Urinary bladder (tissue), 4 donors: ENCODE data around the gene RNF103. TPM values are rescaled to one million over a fixed set of nuclear protein-coding genes. Genes with fewer than 3 reads are reported as not detected.
"Not testable (repeated sequence)": the region's sequence is repeated elsewhere in the genome, so short reads cannot be mapped to it uniquely, and the experiment has no call there.

ENCODE experiments used
- DNase-seq: peaks from one replicate; pipeline ENCODE4 v3.0.0-alpha.2; 2015; ENCODE audit errors: extremely low spot score
- H3K27ac ChIP-seq: one replicate; pipeline ENCODE4 v1.5.1; 2013; ENCODE audit warnings: low read depth, mild to moderate bottlenecking, moderate library complexity
- H3K36me3 ChIP-seq: one replicate; pipeline ENCODE4 v1.6.1; 2013; ENCODE audit warnings: mild to moderate bottlenecking, moderate library complexity; ENCODE audit not compliant: insufficient read depth
- H3K4me1 ChIP-seq: one replicate; pipeline ENCODE4 v1.6.1; 2013; ENCODE audit warnings: mild to moderate bottlenecking, moderate library complexity; ENCODE audit not compliant: insufficient read depth
- H3K4me3 ChIP-seq: one replicate; pipeline ENCODE4 v1.5.1; 2013; ENCODE audit warnings: low read depth, low read length
- WGBS: extraction: QIAGEN DNeasy Blood & Tissue Kit; methylation state at CpG from one replicate; pipeline ENCODE4 v1.1.7; 2013; 5-methylcytosine and 5-hydroxymethylcytosine counted together
- polyA plus RNA-seq: library from polyadenylated mRNA; stranded (reverse); fragments of 200-250 nt; gene quantifications from one replicate; pipeline ENCODE4 v1.2.3, GENCODE V29; 2013
- total RNA-seq: library from RNA; depleted of rRNA; stranded (reverse); fragments of >200 nt; gene quantifications from one replicate; pipeline ENCODE4 v1.2.3, GENCODE V29; 2014
- donor health status: healthy with polysubstance abuse.
- donor health status: healthy.

The RNF103 gene, protein sequence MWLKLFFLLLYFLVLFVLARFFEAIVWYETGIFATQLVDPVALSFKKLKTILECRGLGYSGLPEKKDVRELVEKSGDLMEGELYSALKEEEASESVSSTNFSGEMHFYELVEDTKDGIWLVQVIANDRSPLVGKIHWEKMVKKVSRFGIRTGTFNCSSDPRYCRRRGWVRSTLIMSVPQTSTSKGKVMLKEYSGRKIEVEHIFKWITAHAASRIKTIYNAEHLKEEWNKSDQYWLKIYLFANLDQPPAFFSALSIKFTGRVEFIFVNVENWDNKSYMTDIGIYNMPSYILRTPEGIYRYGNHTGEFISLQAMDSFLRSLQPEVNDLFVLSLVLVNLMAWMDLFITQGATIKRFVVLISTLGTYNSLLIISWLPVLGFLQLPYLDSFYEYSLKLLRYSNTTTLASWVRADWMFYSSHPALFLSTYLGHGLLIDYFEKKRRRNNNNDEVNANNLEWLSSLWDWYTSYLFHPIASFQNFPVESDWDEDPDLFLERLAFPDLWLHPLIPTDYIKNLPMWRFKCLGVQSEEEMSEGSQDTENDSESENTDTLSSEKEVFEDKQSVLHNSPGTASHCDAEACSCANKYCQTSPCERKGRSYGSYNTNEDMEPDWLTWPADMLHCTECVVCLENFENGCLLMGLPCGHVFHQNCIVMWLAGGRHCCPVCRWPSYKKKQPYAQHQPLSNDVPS
- total RNA-seq: 40.5 TPM
- 24.1 TPM for polyA plus RNA-seq

DNA sequence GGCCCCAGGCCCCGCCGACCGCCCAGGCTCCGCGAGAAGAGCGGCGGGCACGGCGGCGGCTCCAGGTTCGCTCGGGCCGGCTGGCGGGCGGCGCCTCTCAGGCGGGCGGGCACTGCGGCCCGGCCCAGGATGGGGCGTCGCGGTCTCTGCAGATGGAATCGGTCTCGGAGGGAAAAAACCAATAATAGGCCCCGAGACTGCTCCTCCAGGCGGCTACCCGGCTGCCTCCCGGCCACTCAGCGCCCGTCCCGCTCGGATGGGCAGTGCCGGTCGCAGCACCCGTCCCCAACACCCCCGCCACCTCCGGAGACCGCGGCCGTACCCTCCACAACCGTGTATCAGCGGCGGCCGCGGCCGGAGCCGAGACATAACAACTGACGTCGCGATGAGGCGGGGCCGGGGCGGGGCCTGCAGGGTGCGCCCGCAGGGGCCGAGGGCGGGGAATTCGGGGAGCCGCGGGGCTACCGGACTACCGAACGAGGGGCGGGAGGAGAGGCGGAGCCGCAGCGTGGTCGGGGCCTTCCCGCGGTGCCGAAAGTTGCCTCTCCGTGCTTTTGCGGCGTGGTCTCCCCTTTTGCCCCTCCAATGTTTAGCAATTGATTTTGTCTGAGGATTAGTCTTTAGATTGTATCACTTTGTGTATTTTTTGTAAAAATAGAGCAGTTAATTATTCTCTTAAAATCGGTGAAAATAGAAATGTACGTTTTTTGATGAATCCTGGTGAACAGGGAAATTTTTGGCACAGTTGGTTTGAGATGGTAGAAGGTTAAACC lies at the start of gene RNF103:
Gene RNF103 (minus strand): TSS at position 372 of the 773 bp plus-strand sequence. CDS start 979 bp downstream, outside the sequence.
- H3K36me3 ChIP-seq: peaks cover 3% of the 10 kb centered on the region
- peak within 1 kb of the TSS; percentile 99 for H3K27ac ChIP-seq
- under 1% methylated on average over 77 of the region's 77 CpGs for WGBS
- no peaks in the 10 kb centered on the region for H3K4me1 ChIP-seq
- peak within 1 kb of the TSS; percentile 93 for H3K4me3 ChIP-seq
- DNase-seq: peak; percentile 86

DNA sequence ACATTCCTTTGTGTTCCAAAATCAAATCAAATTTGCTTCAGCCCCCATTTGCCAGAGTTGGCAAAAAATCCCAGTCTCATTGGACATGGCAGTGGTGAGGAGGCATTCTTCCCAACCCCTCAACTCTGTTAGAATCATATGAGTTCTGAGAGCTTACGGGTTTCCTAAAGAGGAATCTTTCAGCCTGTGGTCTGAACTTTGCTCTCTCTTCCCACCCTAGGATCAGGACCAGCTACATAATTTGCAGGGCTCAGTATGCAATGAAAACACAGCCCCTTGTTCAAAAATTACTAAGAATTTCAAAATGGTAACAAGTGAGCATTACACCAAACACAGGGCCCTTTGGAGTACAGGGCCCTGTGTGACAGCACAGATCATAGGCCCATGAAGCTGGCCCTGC lies 49.3 kb upstream of the RNF103 start:
- Histone ChIP-seq H3K27ac (no peak overlapping the region), H3K4me1 (no peaks in the 10 kb centered on the region), H3K36me3 (no peaks in the 10 kb centered on the region), H3K4me3 (no peak overlapping the region)
- no peak for DNase-seq
- WGBS: 96% methylated on average over 1 of the region's 1 CpG

DNA sequence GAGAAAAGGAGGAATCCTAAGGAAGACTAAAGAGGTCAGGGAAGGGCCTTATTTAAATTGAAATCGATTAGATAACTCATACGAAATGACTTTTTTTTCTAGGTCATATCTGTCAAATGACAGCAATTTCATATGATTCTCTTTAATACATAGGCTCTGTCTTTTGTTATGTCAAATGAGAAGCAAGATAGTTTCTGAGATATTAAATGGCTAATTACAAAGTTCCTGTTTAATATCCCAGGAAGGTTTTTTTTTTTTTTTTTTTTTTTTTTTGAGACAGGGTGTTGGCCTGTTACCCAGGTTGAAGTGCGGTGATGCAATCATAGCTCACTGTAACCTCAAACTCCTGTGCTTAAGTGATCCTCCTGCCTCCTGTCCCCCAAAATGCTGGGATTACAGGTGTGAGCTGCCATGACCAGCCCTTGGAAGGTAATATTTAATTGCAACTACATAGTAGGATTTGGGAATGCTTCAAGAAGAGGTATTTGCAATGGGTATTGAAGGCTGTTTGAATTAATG lies 48.4 kb upstream of the RNF103 start:
- Histone ChIP-seq H3K36me3 (no peaks in the 10 kb centered on the region), H3K4me1 (no peaks in the 10 kb centered on the region), H3K27ac (no peak overlapping the region), H3K4me3 (no peak overlapping the region)
- WGBS: 90% methylated on average over 3 of the region's 3 CpGs
- no peak for DNase-seq

DNA sequence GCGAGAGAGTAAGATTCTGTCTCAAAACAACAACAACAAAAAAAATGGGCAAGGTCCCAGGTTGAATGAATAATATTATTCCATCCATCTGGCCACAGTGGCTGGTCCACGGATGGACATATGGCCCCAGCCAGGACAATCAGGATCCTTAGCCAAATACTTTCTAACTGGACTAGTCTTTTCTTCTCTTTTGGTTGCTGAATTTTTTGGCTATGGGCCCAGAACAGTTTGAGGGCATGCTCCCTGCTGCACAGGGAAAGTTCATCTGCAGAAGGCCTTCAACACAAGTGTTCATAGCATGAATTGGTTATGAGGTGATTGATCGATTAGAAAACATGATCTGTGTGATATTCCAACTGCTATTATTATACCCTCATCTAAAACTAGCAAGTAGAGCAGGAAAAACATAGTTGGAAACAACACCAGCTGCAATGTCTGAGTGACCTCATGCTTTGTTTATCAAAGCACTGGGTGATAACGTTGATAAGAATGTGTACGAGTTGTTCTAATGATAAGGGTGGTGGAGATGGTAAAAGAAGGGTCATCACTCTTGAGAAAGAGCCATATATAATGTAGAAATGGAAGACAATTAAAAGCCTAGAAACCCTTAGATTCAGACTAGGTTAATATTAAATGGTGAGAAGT lies 47.8 kb upstream of the RNF103 start:
- Histone ChIP-seq H3K36me3 (no peaks in the 10 kb centered on the region), H3K27ac (no peak overlapping the region), H3K4me3 (no peak overlapping the region), H3K4me1 (no peaks in the 10 kb centered on the region)
- 40% methylated on average over 5 of the region's 5 CpGs for WGBS
- no peak for DNase-seq

DNA sequence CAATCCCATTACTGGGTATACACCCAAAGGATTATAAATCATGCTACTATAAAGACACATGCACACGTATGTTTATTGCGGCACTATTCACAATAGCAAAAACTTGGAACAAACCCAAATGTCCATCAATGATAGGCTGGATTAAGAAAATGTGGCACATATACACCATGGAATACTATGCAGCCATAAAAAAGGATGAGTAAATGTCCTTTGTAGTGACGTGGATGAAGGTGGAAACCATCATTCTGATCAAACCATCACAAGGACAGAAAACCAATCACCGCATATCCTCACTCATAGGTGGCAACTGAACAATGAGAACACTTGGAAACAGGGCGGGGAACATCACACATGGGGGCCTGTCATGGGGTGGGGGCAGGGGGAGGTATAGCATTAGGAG lies 45.7 kb upstream of the RNF103 start:
- 90% methylated on average over 5 of the region's 5 CpGs for WGBS

DNA sequence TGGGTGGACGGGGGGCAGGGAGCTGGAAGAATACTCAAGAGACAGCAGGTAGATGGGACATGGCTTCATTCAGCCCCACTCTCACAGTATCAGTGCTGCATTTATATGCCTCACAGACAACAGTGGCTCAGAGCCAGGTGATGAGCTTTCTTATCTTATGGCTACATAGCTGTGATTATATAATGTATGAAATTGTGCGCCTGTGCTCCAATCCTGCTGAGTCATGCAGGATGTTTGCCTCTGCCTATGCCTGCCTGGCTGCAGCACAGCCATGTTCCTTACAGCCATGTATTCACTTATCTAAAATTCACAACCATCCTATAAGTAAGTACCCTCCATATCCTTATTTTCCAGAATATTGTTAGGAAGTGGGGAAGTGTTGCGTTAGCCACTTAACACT lies 37.7 kb upstream of the RNF103 start:
- 86% methylated on average over 3 of the region's 3 CpGs for WGBS
- H3K4me3 ChIP-seq: no peak overlapping the region
- no peak for DNase-seq
- H3K27ac ChIP-seq: no peak overlapping the region
- no peaks in the 10 kb centered on the region for H3K36me3 ChIP-seq
- H3K4me1 ChIP-seq: no peaks in the 10 kb centered on the region

More for the DNA sequence above, 45.7 kb upstream of the RNF103 start:
- H3K36me3 ChIP-seq, H3K27ac ChIP-seq, DNase-seq, H3K4me3 ChIP-seq, H3K4me1 ChIP-seq: not testable (repeated sequence)

DNA sequence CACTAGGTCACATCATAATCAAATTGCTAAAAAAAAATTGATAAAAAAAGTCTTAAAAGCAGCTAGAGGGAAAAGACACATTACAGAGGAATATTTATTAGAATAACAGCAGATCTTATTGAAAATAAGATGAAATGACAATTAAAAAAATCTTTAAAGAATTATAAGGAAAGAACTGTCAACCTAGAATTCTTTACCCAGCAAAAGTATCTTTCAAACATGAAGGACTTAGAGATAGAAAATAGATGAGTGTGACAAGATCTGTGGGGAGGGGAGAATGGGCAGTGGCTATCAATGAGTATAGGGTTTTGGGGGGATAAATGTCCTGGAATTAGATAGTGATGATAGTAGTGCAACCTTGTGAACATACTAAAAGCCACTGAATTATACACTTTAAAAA lies 26.5 kb upstream of the RNF103 start:
- Histone ChIP-seq H3K4me1 (no peaks in the 10 kb centered on the region), H3K27ac (no peak overlapping the region), H3K4me3 (no peak overlapping the region), H3K36me3 (no peaks in the 10 kb centered on the region)
- no peak for DNase-seq

DNA sequence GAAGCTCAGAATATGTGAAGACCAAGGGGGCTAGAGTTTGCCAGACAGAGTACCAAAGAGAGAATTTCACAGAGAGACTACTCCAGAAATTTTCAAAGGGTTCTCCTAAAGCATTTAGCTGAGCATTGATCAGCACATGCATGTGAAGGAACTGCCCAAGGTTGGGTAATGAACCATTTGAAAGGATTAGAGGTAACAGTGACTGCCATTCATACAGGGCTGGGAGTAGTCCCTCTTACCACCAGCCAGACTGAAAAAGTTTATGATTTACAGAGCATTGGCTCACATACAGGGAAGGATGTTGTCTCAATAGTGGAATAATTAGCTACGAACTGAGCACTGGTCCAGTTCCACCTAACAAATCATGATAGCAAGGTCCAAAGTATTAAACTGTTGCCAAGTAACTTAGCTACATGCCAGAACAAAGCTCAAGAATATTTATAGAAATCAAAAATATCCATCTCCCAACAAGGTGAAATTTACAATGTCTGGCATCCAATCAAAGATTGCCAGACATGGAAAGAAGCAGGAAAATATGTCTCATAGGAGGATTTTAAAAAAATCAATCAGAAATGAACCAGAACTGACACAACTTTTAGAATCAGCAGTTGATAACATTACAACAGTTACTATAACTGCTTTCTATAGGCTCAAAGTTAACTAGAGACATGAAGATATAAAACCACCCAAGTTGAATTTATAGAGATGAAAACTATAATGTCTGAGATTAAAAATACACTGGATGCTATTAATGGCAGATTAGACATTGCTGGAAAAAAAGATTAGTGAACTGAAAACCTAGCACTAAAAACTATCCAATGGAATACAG lies 25.7 kb upstream of the RNF103 start:
- 60% methylated on average over 1 of the region's 1 CpG for WGBS
- H3K27ac ChIP-seq: no peak overlapping the region
- H3K4me1 ChIP-seq: no peaks in the 10 kb centered on the region
- no peak overlapping the region for H3K4me3 ChIP-seq
- H3K36me3 ChIP-seq: no peaks in the 10 kb centered on the region
- no peak for DNase-seq

DNA sequence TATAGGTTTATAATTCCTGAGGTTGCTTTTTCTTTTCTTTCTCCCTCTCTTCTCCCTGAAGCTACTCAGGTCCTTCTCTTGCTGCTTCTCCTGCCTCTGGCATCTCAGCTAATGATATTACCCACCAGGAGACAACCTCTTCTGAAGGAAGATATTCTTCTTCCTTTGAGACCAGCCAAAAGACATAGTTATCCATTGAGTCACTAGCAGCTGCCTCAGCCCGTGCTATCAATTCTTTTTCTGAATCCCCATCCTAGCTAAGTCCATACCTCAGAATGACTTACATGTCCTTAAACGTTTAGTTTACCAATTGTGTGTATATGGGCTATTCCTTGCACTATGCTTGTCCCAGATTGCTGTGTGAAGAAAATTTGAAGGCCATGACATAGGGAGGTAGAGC lies 25.0 kb upstream of the RNF103 start:
- Histone ChIP-seq H3K36me3 (no peaks in the 10 kb centered on the region), H3K4me1 (no peaks in the 10 kb centered on the region), H3K4me3 (no peak overlapping the region), H3K27ac (no peak overlapping the region)
- WGBS: 58% methylated on average over 2 of the region's 2 CpGs
- no peak for DNase-seq

DNA sequence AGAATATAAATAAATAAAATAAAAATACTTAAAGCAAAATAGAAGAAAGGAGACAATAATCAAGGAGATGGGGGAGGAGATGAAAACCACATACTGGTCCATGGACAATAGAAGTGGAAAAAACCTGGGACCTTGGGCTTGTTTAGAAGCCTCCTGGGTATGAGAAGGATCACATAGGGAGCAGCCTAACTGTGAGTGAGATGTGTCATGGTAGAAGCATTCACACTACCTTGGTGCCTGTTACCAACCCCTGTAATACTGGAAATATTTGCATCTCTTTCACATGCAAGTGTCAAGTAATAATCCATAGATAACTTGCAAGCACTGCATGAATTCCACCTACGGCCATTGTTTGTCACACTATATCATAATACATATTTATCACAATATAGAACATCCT lies 23.2 kb upstream of the RNF103 start:
- H3K36me3 ChIP-seq: no peaks in the 10 kb centered on the region
- DNase-seq: no peak
- H3K4me1 ChIP-seq: no peaks in the 10 kb centered on the region
- no peak overlapping the region for H3K27ac ChIP-seq
- H3K4me3 ChIP-seq: no peak overlapping the region
- 94% methylated on average over 1 of the region's 1 CpG for WGBS

DNA sequence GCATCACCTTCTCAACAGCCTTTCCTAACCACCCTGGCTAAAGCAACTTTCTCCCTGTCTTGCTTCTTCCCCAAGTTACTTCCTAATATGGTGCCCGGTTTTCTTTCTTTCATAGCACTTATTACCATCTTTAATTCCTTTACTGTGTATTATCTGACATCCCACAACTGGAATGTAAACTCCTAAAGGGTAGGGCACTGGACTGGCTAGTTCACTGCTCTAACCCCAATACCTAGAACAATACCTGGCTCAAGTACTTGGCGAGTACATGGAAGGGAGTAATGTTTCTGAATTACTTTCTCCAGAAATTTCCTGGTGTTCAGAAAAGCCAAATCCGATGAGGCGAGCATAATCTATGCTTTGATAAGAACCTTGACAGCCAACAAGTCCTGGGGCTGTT lies 22.7 kb upstream of the RNF103 start:
- DNase-seq: no peak
- no peaks in the 10 kb centered on the region for H3K36me3 ChIP-seq
- WGBS: 93% methylated on average over 4 of the region's 4 CpGs
- H3K4me3 ChIP-seq: no peak overlapping the region
- no peaks in the 10 kb centered on the region for H3K4me1 ChIP-seq
- H3K27ac ChIP-seq: no peak overlapping the region

DNA sequence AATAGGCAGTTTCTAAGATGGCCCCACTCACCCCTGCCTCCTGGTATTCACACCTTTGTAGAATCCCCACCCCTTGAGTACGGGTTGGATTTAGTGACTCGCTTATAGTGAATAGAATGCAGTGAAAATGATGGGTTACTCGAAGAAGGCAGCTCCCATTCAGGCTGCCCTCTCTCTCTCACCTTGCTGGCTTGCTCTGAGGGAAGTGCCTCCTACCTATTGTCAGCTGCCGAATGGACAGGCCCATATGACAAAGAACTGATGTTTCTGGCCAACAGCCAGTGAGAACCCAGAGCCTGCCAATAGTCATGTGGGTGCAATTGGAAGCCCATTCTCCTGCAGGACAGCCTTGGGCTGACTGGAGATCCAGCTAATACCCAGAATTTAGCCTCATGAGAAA lies 22.1 kb upstream of the RNF103 start:
- Histone ChIP-seq H3K36me3 (no peaks in the 10 kb centered on the region), H3K4me3 (no peak overlapping the region), H3K27ac (no peak overlapping the region), H3K4me1 (no peaks in the 10 kb centered on the region)
- 82% methylated on average over 4 of the region's 4 CpGs for WGBS
- no peak for DNase-seq
